NCI-H1048 (cell line): ENCODE results near the gene DOCK4.
"Not testable (repeated sequence)": the region's sequence is repeated elsewhere in the genome, so short reads cannot be mapped to it uniquely, and the experiment has no call there.

Experiments used
- DNase-seq: peaks from one replicate; lab custom pipeline; 2025; lab: John Stamatoyannopoulos, UW

DOCK4 gene

DNA sequence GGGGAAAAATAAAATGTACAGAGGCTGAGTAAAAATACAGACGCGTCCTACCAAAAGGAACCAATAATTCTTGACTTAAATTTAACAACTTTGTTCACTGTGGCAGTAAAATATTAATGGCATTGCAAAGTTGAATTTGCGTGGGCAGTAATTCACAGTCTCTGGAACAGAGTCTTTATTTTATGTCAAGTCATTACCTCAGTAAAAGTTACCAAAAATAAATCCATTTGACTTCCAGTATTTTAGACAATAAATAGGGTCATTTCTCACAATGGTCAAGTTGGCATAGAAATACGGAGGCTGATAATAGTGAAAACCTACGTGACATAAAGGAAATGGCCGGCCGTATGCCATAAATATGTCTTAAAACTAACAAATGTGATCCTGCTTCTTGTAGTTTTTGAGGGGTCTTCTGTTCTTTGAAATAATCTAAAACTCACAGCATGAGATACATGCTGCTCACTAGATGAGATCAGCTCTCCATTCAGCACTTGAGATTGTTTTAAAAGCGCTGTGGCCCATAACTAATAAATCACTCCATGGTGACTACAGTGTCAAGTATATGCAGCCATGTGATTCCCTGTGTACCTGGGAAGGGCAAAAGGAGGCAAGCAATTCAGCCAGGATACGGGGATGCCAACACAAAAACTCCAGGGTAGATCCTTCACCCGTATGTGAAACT, 75.3 kb downstream of the DOCK4 start:
- DNase-seq: no peak

DNA sequence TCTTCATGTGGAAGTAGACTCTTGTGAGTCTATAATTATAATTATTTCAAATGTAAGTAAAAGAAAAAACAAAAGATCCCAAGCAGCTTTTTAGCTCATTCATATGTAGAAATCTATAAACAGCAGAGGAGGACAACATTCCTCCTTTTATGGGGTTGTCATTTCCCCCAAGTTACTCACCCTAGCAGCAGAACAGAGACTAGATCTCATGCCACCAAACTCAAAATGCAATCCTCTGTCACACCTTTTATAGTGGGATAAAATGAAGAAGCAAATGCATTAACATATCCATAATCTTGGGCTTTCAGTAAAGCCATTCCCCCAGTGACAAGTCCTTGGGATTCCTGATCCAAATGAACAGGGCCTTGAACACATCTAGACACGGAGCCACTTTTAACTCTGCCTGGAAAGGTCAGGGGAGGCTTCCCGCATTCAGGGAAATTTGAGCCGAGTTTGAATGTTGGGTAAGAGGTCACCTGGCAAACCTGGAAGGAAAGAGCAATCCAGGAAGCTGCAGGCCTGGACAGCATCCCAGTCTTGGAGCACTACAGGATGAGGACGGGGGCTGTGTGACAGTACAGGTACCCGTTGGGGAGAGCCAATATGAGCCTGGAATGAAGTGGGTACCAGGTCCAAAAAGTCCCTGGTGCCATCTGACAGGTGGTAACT, 76.4 kb downstream of the DOCK4 start:
- DNase-seq: no peak

DNA sequence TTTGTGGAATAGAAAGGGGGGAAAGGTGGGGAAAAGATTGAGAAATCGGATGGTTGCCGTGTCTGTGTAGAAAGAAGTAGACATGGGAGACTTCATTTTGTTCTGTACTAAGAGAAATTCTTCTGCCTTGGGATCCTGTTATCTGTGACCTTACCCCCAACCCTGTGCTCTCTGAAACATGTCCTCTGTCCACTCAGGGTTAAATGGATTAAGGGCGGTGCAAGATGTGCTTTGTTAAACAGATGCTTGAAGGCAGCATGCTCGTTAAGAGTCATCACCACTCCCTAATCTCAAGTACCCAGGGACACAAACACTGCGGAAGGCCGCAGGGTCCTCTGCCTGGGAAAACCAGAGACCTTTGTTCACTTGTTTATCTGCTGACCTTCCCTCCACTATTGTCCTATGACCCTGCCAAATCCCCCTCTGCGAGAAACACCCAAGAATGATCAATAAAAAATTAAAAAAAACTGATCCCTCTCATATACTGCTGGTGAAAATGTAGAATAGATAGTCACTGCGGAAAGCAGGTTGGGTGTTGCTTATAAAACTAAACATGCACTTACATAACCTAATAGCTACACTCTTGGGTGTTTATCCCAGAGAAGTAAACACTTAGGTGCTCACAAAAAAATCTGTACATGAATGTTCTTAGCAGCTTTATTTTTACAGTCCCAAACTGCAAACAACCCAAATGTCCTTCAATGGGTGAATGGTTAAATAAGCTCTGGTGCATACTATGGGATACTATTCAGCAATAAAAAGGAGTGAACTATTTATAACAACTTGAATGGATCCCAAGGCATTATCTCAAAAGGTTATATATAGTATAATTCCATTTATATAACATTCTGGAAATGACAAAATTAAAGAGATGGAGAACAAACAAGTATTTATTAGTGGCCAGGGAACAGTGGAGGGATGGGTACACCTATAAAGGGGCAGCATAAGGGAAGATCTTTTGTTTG, 77.5 kb downstream of the DOCK4 start:
- not testable (repeated sequence) for DNase-seq

DNA sequence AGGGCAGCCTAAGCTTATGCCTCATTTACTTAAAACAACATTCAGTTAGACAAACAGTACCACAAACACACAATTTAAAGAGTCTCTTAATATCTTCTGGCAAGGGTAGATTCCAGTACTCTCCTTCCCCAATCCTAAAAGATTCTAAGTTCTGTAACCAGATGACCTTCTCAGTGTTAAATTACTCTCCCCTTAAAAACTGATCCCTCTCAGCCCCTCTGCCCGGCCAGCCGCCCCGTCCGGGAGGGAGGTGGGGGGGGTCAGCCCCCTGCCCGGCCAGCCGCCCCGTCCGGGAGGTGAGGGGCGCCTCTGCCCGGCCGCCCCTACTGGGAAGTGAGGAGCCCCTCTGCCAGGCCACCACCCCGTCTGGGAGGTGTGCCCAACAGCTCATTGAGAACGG, 78.2 kb downstream of the DOCK4 start:
- not testable (repeated sequence) for DNase-seq

DNA sequence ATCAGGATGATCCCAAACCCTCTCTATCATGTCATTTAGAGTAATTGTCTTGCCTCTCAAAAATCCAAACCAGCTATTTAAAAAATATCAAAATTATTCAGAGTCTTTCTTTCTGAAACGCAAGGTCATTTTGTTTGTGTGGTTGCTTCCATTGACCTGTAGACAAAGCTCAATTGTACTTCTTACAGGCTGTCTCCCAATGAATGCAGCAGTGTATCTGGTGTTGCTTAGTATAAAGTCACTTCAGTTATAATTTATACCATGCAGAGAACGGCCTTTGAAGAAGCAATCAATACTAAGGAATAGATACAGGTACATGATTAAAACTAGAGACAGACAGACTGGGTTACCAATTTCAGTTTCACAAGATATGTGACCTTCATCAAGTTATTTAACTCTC, 80.9 kb downstream of the DOCK4 start:
- DNase-seq: no peak

DNA sequence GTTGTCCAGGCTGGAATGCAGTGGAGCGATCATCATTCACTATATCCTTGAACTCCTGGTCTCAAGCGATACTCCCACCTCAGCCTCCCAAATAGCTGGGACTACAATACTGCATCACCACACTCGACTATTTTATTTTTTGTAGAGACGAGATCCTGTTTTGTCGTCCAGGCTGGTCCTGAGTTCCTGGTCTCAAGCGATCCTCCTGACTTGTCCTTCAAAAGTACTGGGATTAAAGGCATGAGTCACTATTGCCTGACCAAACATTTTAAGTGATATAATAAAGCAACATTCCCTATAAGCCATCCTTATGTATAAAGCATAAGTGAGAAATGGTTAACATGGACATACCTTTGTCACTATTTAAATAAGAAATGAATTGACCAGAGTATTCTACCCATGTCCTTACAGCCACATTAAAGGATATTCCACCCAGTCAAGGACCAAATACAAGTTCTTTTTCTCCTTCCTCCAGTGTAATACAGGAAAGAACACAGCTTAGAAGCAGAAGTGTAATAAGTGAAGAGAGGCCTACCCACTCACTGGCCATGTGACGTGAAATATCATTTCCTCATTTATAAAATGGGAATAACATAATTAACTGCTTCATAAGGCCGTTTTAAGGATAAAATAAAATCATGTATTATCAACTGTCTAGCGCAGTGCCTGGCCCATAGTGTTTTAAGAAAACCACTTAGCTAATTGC, 82.0 kb downstream of the DOCK4 start:
- DNase-seq: no peak

DNA sequence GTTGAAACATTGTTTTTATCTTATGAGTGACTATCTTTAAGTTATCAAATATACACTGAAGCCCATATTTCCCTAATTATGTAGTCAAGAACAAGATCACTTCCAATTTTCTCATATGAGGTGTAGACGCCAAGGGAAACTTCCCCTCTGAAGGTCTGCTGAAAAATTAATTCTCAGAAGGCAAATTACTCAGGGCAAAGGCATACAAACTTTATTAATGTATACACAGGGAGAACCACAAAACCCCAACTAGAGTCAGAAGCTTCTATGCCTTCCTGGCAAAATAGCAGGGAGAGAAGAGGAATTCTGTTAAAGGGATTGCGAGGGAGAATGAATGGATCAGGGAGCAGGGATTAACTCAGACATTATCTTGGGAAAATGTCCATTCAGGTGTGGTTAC, 83.4 kb downstream of the DOCK4 start:
- no peak for DNase-seq

DNA sequence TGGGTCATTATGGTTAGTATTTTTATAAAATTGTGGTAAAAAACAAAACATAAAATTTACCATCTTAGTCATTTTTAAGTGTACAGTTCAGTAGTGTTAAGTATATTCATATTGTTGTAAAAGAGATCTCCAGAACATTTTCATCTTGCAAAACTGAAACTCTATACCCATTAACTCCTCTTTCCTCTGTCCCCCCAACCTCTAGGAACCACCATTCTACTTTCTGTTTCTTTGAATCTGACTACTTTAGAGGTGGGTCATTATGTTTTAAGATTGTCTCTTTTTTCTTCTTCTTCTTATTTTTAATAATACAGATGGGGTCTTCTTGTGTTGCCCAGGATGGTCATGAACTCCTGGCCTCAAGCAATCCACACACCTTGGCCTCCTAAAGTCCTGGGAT, 84.1 kb downstream of the DOCK4 start:
- no peak for DNase-seq

DNA sequence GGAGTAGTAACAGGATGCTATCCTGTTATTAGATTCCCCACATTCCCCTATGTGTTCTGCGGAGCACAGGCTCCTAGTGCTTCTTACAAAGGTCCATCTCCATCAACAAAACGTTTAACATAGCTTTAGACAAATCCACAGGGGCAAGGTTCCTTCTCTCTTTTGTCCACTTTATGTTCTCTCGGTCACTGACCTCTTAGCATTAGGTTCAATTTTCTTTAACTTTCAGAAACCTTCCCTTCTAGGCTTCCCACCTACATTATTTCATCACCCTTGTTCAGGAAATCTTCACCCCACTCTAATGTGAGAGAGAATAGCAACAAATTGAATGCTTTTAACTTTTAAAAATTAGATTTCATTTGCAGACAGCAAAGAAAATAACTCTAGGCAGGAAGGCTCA, 84.9 kb downstream of the DOCK4 start:
- no peak for DNase-seq

DNA sequence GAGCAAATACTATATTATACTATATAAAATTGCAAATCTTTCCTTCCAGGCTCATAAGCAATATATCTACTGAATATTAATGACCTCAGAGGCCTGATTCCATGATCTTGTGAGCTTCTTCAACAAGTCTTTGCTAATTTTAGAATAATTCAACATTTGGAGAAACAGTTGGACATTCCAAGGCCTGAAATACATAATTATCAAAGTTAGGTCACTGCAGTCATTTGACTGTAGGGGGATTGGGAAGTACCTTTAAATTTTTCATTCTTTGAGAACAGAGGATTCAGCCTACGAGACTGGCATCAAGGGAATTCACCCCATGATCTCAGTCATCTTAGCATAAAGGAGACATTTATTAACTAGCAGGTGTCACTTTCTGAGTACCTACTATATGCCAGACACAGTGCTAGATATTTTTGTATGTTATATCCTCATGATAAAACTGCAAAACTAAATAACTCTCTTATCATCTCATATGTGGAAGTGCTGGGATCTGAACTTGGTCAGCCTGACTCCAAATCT, 85.4 kb downstream of the DOCK4 start:
- DNase-seq: no peak

DNA sequence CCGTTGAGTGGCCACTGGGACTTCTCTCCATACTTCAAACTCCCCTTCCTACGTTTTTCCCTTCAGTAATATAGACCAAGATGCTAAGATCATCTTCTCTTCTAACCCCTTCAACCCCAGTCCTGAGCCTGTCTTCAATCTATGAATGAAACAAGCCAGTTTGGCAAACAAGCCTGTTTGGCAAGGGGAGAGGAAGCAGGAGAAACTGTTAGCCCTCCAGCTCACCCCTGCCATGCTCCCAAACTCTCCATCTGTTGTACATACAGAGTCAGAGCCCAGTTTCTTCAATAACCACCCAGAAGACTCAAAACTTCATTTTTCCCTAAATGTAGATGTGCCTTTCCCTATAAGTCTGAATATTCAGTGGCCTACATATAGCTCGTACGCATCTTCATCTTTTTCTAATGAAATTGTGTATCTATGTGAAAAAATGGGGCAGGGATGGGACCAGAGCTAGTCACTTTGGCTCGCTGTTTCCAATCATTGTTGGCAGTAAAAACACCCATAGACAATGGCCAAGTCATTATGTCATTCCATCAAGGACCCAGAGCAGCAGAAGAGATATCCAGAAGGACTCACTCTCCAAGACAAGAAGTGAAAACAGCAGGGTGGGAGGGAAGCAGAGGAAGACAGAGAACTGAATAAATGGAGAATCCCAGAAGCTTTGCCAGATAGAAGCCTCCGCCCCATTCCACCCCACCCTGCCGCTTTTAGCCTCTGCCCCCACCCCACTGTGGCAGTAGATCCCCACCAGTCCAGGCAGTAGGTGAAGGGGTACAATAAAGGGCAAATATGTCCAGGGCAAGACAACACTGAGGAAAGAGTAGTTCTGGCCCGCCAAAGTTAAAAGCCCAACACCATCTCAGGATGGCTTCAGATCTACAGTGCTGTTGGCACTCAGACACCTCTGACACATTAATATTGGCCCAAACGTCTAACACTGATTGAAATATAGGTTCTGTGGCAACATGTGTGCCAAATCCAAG, 87.3 kb downstream of the DOCK4 start:
- DNase-seq: no peak

DNA sequence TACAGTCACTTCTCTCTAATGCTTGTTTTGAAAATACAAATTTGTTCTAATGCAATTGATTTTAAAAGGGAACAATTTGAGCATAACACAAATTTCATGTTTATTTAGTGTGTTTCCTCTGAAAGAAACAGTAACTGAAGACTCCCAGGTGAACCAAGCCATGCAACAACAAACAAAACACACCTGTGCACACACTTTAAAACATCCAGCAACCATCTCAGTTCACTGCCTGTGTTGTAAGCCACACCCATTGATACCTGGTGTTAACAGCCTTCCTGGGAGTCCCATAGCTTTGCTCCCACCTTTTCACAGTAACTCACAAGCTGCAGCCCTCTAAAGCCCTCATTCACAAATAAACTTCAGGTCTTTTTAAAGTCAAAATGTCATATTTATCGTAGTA, 89.3 kb downstream of the DOCK4 start:
- DNase-seq: no peak

DNA sequence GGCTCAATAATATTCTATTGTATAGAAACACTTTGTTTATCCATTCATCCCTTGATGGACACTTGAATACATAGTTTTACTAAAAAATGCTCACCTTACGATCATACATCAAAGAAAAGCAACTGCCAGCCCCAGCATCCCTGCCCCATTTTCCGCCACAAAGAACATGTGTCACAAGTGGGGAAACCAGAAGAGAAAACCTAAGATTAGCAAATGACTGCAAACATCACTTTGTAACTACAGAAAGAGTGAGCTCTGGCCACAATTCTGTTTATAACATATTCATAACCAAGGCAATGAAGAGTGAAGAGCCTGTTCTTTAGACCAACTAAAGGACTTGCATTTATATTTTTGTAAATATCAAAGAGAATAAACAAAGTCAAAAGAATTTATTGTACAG, 89.8 kb downstream of the DOCK4 start:
- DNase-seq: no peak

DNA sequence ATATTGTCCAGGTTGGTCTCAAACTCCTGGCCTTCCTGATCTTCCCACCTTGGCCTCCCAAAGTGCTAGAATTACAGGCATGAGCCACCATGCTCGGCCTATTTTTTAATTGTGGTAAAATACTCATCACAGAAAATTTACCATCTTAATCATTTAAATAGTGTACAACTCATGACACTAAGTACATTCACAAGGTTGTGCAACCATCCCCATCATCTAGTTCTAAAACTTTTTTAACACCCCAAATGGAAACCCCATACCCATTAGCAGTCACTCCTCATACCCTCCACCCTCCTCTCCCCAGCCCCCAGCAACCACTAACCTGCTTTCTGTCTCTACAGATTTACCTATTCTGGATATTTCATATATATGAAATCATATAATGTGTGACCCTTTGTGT, 90.3 kb downstream of the DOCK4 start:
- no peak for DNase-seq

DNA sequence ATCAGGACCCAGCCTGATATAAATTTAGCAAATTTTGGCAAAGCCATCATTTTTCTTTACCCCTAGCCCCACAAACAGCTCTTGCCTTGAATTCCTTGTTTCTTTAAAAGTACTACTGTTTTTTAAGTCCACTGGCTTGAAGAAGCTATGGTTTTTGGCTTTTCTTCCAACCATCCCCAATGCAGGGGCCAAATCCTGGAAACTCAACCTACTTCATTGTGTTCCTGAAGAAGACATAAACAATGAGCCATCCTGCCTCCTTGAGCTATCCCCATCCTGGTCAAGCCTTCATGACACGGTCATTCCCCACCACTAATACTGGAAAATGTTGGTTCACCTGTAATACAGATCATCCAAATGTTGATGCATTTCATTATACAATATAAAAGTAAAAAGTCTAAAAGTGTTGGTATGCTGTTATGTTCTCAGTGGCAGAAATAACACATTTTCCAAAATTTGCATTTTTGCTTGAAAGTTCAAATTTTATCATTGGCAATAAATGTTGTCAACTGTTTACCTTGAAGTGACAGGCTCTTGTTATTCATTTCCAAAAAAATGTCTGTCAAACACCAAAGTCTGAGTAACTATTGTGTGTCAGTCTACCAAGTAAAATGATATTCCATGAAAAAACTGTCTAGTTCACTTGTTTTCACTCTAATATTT, 92.2 kb downstream of the DOCK4 start:
- DNase-seq: no peak

DNA sequence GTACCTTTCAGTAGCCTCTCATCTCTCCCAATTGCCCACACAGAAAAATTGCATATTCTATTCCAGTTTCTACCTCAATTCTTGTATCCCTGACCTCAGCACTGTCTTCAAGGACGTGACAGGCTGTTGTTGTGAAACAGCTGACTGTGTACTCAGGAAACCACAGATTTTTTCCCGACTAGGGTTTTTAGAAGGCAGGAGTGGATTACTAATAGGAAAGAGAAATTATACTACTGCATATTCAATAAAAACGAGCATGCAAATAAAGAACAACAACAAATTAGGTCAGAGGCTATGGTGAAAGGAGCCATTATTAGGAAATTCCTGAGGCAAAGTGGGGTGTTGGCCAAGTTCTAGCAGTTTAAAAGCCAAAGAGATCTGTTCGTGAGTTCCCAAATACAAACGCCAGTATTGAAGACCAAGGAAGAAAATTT, 93.4 kb downstream of the DOCK4 start:
- DNase-seq: peak; percentile 36

DNA sequence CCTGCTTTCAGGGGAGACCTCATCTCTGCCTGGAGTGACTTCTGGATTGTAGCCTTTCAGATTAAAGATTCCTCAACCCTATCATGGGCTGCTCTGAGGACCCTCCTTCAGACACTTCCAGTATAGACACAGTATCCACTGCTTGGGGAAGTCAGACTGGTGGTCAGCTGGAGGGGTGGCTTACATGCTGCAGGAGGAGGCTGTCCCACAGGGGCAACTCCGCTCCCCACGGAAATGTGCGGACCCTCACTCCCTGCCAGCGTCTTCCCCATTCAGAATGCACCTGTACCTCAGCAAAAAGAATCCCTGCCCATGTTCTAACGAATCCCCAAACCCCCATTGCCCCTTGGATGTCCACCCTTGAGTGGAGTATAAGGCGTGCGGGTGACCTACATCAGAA, 95.5 kb downstream of the DOCK4 start:
- no peak for DNase-seq

DNA sequence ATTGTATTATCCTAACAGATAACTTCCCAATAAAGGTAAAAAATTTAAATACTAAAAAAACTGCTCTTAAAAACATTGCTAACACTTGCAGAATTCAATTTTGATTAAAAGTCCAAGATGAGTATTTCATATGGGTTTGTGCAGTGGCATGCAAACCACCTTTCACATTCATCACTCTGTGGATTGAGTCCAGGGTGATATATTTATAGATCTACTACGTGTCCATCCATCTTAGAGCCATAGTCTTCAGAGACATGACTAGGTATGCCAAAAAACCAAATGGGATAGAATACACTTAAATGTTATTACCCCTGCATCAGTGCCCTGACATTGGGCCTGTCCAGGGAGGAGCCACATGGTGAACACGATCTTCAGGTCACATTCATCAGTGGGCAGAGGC, 96.0 kb downstream of the DOCK4 start:
- no peak for DNase-seq

DNA sequence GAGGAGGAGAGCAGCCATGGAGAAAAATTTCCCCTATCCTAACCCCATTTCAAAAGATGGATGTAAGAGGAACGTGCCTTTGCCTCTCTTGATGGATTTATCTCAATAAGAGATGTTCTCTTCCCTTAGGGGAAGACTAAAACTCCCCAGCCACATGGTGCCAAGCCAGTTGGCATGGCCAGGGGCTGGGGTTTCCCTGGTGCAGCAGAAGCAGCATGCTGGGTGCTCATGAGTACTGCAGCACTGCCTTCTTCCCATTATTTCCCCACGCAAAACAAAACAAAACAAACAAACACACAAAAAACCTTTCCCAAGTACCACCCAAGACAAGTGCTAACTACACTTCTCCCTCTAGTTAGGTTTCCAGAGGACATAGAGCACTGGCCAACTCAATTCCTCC, 97.2 kb downstream of the DOCK4 start:
- no peak for DNase-seq
